Heart right ventricle (tissue), 16 donors: ENCODE measurements around the gene MEG3. TPM values are rescaled to one million over a fixed set of nuclear protein-coding genes. Genes with fewer than 3 reads are reported as not detected.

Experiments
- ATAC-seq, 8 donors: fragments of 200-7000 bp; cut with Tn5 transposase; one replicate each; pipeline ENCODE4 v1.9.1; 2020; ENCODE audit warnings: mild to moderate bottlenecking in 8 of 8, moderate library complexity in 8 of 8, moderate number of reproducible peaks in 1 of 8
- DNase-seq, 2 donors: peaks; one replicate each; pipeline ENCODE4 v3.0.0-alpha.2; 2020
- H3K27ac ChIP-seq, 10 donors: fragments of 200-600 bp; sonication (generic) in 2 of 10; one replicate each; pipeline versions ENCODE4 v1.5.0 to v1.8.0; 2020 to 2022; ENCODE audit warnings: mild to moderate bottlenecking in 3 of 10
- H3K27me3 ChIP-seq, 7 donors: fragments of 200-600 bp; one replicate each; pipeline ENCODE4 v1.8.0; 2021 to 2022; ENCODE audit warnings: mild to moderate bottlenecking in 2 of 7
- H3K36me3 ChIP-seq, 9 donors: fragments of 200-600 bp; sonication (generic) in 1 of 9; one replicate each; pipeline versions ENCODE4 v1.5.0 to v1.8.0; 2020 to 2022; ENCODE audit warnings: mild to moderate bottlenecking in 2 of 9
- H3K4me1 ChIP-seq, 9 donors: fragments of 200-600 bp; sonication (generic) in 1 of 9; one replicate each; pipeline versions ENCODE4 v1.5.0 to v1.8.0; 2020 to 2022; ENCODE audit warnings: mild to moderate bottlenecking in 4 of 9
- H3K4me3 ChIP-seq, 10 donors: fragments of 200-600 bp; sonication (generic) in 2 of 10; one replicate each; pipeline versions ENCODE4 v1.5.0 to v1.8.0; 2020 to 2022; ENCODE audit warnings: mild to moderate bottlenecking in 7 of 10, moderate library complexity in 2 of 10
- H3K9me3 ChIP-seq, 11 donors: fragments of 200-600 bp in 10 of 11; sonication (generic) in 2 of 11; one replicate each; pipeline versions ENCODE4 v1.5.0 to v1.8.0; 2013 to 2022; ENCODE audit warnings: mild to moderate bottlenecking in 2 of 11, control low read depth in 1 of 11, moderate library complexity in 1 of 11
- WGBS, 2 donors: extraction: QIAGEN DNeasy Blood & Tissue Kit; methylation state at CpG; one replicate each; pipeline ENCODE4 v1.1.7; 2013; ENCODE audit warnings: inconsistent platforms in 1 of 2; 5-methylcytosine and 5-hydroxymethylcytosine counted together
- intact Hi-C, 10 donors: fragments of 100-400 bp; cut with DNase I; formaldehyde crosslinking; loops; one replicate each; pipeline versions ENCODE4 v1.11.1 to v1.14.2; 2022
- polyA plus RNA-seq, 2 donors: library from polyadenylated mRNA; stranded (reverse); fragments of 200-250 nt; gene quantifications; one replicate each; pipeline ENCODE4 v1.2.3, GENCODE V29; 2013
- total RNA-seq, 10 donors: library from RNA; stranded (reverse); fragmentation: NEBNext Ultra II Directional in 3 of 10; extraction: Animal tissue kit (Norgen Biotek cat#: 25700) in 3 of 10; gene quantifications; one replicate each; pipeline versions ENCODE4 v1.2.1 to v1.2.4, GENCODE V29; 2021 to 2023
- TF ChIP-seq, protein P1 (sequence below), 9 donors: fragments of 200-600 bp; sonication (generic) in 2 of 9; IDR thresholded peaks; one replicate each; pipeline versions ENCODE4 v1.5.0 to v1.8.0; 2021 to 2022; ENCODE audit warnings: antibody characterized with exemption in 9 of 9, mild to moderate bottlenecking in 5 of 9, moderate library complexity in 1 of 9
- donor health status: Arrhythmogenic right ventricular cardiomyopathy.
- donor health status: ischemic (EF 13 %, LVEDD 7.1; RV severe dilation, severe dysfunction).
- donor health status: healthy with polysubstance abuse.
- donor health status: DM: no; HTN: yes; CAD: no.
- donor health status: DM: no; HTN: no; CAD: no.
- donor health status: ischemic (EF 25% LVEDD 6.9; RV normal size, moderate dysfunction).
- donor health status: ischemic (EF 25% LVEDD 5.7; RV mildly dilated, moderate dysfunction).
- donor health status: healthy.
- donor health status: DM: yes; HTN: yes; CAD: no.
- donor health status: Ischemic cardiomyopathy.
- donor health status: ischemic (EF 35%, LVEDD 5.7; RV mildly dilated, moderate dysfunction).
- donor health status: nonischemic (EF 11% LVEDD 7.7; RV severe dilation, severe dysfunction).
- donor health status: DM: yes; HTN: yes; CAD: no.
- donor health status: PGD.
- donor health status: ischemic (EF 29% LVEDD 5.4; RV normal size, mild dysfunction).
- donor health status: nonischemic (EF 23%, LVEDD 6.1; RV moderate dilation, normal function).

Gene MEG3
- total and polyA plus RNA-seq, 12 donors, result 7.7 to 122 (median 12.4) TPM

DNA sequence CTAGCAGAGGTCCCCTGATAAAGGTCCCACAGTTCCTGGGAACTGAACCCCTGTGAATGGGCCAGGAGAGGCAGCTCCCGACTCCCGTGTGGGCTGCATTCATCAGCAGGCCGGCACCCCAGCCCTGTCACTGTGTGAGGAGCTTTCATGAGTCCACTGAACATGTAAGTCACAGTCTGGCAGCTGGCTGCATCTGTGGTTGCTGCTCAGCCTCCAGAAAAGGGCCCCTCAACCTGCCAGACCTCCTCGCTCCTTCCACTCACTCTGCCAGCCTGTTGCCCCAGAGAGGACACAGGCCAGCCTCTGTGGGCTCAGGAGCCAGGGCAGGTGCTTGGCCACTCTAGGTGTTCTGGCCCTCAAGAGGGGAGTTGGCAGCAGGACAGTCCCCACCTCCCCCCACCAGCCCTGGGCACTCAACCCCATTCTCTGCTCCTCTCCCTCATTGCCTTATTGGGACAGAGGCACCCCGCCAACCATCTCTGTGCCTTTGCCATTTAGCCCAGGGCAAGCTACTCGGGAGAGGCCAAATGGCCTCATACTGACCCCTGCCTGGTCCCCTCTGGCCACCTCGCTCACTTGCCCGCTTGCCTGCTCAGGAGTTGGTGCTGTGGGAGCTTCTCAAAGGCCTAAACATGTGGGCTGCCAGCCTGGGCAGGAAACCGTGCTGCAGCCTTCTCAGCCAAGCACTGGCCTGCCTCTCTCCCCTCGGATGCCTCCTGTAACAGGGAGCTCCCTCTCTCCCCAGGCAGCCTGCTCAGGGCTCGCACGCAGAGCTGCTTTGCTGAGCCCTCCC, 75.7 kb downstream of the MEG3 start:
- DNase-seq, result no peak
- Histone ChIP-seq H3K36me3 (no peaks in the 10 kb centered on the region), H3K9me3 (no peaks in the 10 kb centered on the region), H3K27me3 (peaks cover 9 to 97% (median 91%) of the 10 kb centered on the region in 7 donors), H3K4me1 (peaks cover 0 to 27% (median 19%) of the 10 kb centered on the region in 9 donors), H3K27ac (no peak overlapping the region), H3K4me3 (no peak overlapping the region)
- 84 to 88% methylated on average over 12 of the region's 12 CpGs for WGBS, 2 donors
- intact Hi-C loops, result loop anchor here in 1 of 10 donors (10.0 kb wide), 1 partner anchor 237 kb away; no protein-coding TSS in a partner anchor
- peak in 1 of 8 donors; percentile 37 for ATAC-seq
- TF ChIP-seq, protein P1, sequence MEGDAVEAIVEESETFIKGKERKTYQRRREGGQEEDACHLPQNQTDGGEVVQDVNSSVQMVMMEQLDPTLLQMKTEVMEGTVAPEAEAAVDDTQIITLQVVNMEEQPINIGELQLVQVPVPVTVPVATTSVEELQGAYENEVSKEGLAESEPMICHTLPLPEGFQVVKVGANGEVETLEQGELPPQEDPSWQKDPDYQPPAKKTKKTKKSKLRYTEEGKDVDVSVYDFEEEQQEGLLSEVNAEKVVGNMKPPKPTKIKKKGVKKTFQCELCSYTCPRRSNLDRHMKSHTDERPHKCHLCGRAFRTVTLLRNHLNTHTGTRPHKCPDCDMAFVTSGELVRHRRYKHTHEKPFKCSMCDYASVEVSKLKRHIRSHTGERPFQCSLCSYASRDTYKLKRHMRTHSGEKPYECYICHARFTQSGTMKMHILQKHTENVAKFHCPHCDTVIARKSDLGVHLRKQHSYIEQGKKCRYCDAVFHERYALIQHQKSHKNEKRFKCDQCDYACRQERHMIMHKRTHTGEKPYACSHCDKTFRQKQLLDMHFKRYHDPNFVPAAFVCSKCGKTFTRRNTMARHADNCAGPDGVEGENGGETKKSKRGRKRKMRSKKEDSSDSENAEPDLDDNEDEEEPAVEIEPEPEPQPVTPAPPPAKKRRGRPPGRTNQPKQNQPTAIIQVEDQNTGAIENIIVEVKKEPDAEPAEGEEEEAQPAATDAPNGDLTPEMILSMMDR (IDR thresholded peaks at IDR 0.05), result no peak

DNA sequence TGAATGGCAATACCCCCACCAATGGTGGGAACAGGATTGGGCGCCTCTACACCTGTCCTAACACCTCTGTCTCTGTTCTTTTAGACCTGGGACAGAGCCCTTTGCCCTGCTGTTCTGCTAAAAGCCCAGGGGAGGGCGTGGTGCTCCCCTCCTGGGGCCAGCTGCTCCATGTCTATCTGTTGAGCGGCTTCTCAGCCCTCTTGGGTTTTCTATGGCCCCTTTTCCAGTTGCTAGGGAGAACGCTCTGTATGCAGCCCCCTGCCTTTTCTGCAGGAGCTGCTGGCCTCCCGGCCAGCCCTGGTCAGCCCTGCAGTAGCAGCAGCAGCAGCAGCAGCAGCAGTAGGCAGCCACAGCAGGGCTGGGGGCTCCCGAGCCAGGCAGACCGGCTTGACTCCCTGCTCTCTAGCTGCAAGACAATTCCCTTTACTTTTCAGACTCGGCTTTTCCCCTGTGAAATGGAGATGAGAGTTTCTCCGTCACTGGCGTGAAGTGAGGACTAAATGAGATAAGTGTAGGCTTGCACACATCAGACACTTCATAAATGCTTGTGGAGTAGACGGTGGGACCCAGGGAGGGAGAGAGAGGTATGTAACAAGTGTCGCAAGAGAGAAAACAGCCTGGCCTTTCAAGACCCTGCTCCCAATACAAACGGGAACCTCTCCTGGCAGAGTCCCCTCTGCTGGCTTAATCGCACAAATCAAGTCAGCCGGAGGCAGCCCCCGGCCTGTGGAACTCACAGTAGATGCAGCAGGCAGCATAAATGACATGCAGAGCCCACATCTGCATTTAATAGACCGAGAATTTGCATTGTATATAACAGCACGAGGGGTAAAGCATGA, 76.6 kb downstream of the MEG3 start:
- intact Hi-C loops, result loop anchor here in 1 of 10 donors (10.0 kb wide), 1 partner anchor 238 kb away; no protein-coding TSS in a partner anchor

DNA sequence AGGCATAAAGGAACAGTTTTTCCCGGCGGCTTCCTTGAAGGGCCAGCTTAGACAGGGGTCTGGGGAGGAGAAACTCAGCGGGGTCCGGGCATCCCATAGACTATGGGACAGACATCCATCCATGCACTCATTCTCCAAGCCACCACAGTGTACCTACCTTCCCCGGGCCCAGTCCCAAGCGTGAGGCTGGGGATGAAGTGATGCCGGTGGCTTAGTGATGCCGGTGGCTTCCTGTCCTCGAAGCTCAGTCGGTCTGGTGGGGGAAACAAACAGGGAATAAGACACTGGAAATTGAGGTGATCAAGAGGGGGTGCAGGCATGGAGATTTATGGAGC, 77.2 kb downstream of the MEG3 start:
- H3K27me3 ChIP-seq, result peaks cover 9 to 94% (median 89%) of the 10 kb centered on the region in 7 donors

More for the DNA sequence above, 76.6 kb downstream of the MEG3 start:
- Histone ChIP-seq H3K9me3 (no peaks in the 10 kb centered on the region), H3K27me3 (peaks cover 9 to 94% (median 92%) of the 10 kb centered on the region in 7 donors), H3K4me3 (no peak overlapping the region), H3K4me1 (peaks cover 0 to 27% (median 19%) of the 10 kb centered on the region in 9 donors), H3K36me3 (no peaks in the 10 kb centered on the region), H3K27ac (no peak overlapping the region)
- 51 to 56% methylated on average over 18 of the region's 18 CpGs for WGBS, 2 donors
- ATAC-seq, result no peak
- DNase-seq, result no peak
- TF ChIP-seq, protein P1 (IDR thresholded peaks at IDR 0.05), result no peak

More for the DNA sequence above, 77.2 kb downstream of the MEG3 start:
- intact Hi-C loops, result loop anchor here in 1 of 10 donors (10.0 kb wide), 1 partner anchor 238 kb away; no protein-coding TSS in a partner anchor
- Histone ChIP-seq H3K27ac (no peak overlapping the region), H3K36me3 (no peaks in the 10 kb centered on the region), H3K9me3 (no peaks in the 10 kb centered on the region), H3K4me1 (peaks cover 0 to 27% (median 19%) of the 10 kb centered on the region in 9 donors), H3K4me3 (no peak overlapping the region)
- ATAC-seq (no peak), DNase-seq (no peak)
- TF ChIP-seq, protein P1 (IDR thresholded peaks at IDR 0.05), result no peak
- WGBS, 2 donors, result 74 to 79% methylated on average over 10 of the region's 10 CpGs
